CD14-positive monocyte (primary cell): ENCODE data around the gene SLC7A8. TPM values are rescaled to one million over a fixed set of nuclear protein-coding genes. Genes with fewer than 3 reads are reported as not detected.

Source experiments
- DNase-seq, 3 donors: peaks; one replicate each; pipeline ENCODE4 v3.0.0-alpha.2; 2011 to 2022
- H2AFZ ChIP-seq: 2 replicates; pipeline ENCODE4 v1.6.0; 2012; ENCODE audit warnings: mild to moderate bottlenecking, low read depth, low read length, inconsistent platforms; ENCODE audit not compliant: insufficient read depth, poor library complexity, severe bottlenecking
- H3K27ac ChIP-seq, 2 donors: 1 replicate in 1 of 2; 2 replicates in 1 of 2; pipeline ENCODE4 v1.5.1; 2012 to 2013; ENCODE audit warnings: low read length in 2 of 2, control low read depth in 1 of 2, inconsistent platforms in 1 of 2, low read depth in 1 of 2, mild to moderate bottlenecking in 1 of 2
- H3K27me3 ChIP-seq, 2 donors: one replicate each; pipeline versions ENCODE4 v1.6.0 to v1.6.1; 2011 to 2013; ENCODE audit warnings: low read length in 2 of 2; ENCODE audit not compliant: control insufficient read depth in 2 of 2, insufficient read depth in 2 of 2
- H3K36me3 ChIP-seq, 2 donors: replicated peaks in 1 of 2; 1 replicate in 1 of 2; 2 replicates in 1 of 2; pipeline versions ENCODE4 v1.5.1 to v1.6.1; 2012 to 2013; ENCODE audit warnings: low read length in 2 of 2, control low read depth in 1 of 2, inconsistent platforms in 1 of 2, mild to moderate bottlenecking in 1 of 2; ENCODE audit not compliant: insufficient read depth in 2 of 2, control insufficient read depth in 1 of 2
- H3K4me1 ChIP-seq, 2 donors: 1 replicate in 1 of 2; 2 replicates in 1 of 2; pipeline versions ENCODE4 v1.5.1 to v1.6.1; 2012 to 2013; ENCODE audit warnings: low read length in 2 of 2, control low read depth in 1 of 2, inconsistent platforms in 1 of 2, mild to moderate bottlenecking in 1 of 2, moderate library complexity in 1 of 2; ENCODE audit not compliant: insufficient read depth in 2 of 2, control insufficient read depth in 1 of 2
- H3K4me2 ChIP-seq: replicated peaks from 2 replicates; pipeline ENCODE3; 2012; ENCODE audit warnings: low read length, moderate library complexity, mild to moderate bottlenecking; ENCODE audit not compliant: poor library complexity, severe bottlenecking; ENCODE audit errors: extremely low read depth
- H3K4me3 ChIP-seq, 3 experiments: fragments of 200-600 bp in 1 of 3; sonication (generic) in 1 of 3; replicated peaks in 1 of 3; 1 replicate in 2 of 3; 2 replicates in 1 of 3; pipeline ENCODE4 v1.5.1; 2011 to 2013; ENCODE audit warnings: low read length in 3 of 3, mild to moderate bottlenecking in 3 of 3, control low read depth in 2 of 3, low read depth in 2 of 3, inconsistent platforms in 1 of 3, moderate library complexity in 1 of 3
- H3K79me2 ChIP-seq: 2 replicates; pipeline ENCODE4 v1.6.0; 2012; ENCODE audit warnings: mild to moderate bottlenecking, control low read depth, inconsistent platforms, low read length, moderate library complexity; ENCODE audit not compliant: insufficient read depth
- H3K9ac ChIP-seq: 2 replicates; pipeline ENCODE4 v1.6.0; 2017; ENCODE audit warnings: low read length, mild to moderate bottlenecking; ENCODE audit not compliant: insufficient read depth, poor library complexity, severe bottlenecking
- H3K9me3 ChIP-seq, 2 donors: replicated peaks in 1 of 2; 1 replicate in 1 of 2; 2 replicates in 1 of 2; pipeline versions ENCODE4 v1.5.1 to v1.6.1; 2012 to 2013; ENCODE audit warnings: low read length in 2 of 2, control low read depth in 1 of 2; ENCODE audit not compliant: control insufficient read depth in 1 of 2, insufficient read depth in 1 of 2
- H4K20me1 ChIP-seq: 2 replicates; pipeline ENCODE4 v1.6.0; 2012; ENCODE audit warnings: mild to moderate bottlenecking, low read length, control low read depth, moderate library complexity; ENCODE audit not compliant: insufficient read depth
- H3K27ac Mint-ChIP-seq, 7 donors: one replicate each; pipeline ENCODE4 v1.8.0; 2020; ENCODE audit warnings: mild to moderate bottlenecking in 7 of 7, mixed read lengths in 7 of 7, moderate library complexity in 6 of 7, inconsistent platforms in 2 of 7
- H3K27me3 Mint-ChIP-seq, 3 donors: one replicate each; pipeline ENCODE4 v1.8.0; 2021 to 2022; ENCODE audit warnings: low read depth in 3 of 3, mild to moderate bottlenecking in 3 of 3, mixed read lengths in 3 of 3, moderate library complexity in 3 of 3, inconsistent platforms in 1 of 3
- H3K36me3 Mint-ChIP-seq, 2 donors: one replicate each; pipeline ENCODE4 v1.8.0; 2020; ENCODE audit warnings: mixed read lengths in 2 of 2, inconsistent platforms in 1 of 2, mild to moderate bottlenecking in 1 of 2
- H3K4me1 Mint-ChIP-seq: one replicate; pipeline ENCODE4 v1.8.0; 2020; ENCODE audit warnings: mild to moderate bottlenecking, mixed read lengths
- H3K4me3 Mint-ChIP-seq, 2 donors: one replicate each; pipeline ENCODE4 v1.8.0; 2020; ENCODE audit warnings: mild to moderate bottlenecking in 2 of 2, mixed read lengths in 2 of 2, moderate library complexity in 1 of 2
- H3K9me3 Mint-ChIP-seq, 7 donors: one replicate each; pipeline ENCODE4 v1.8.0; 2020 to 2022; ENCODE audit warnings: mixed read lengths in 7 of 7, mild to moderate bottlenecking in 6 of 7, moderate library complexity in 6 of 7, inconsistent platforms in 2 of 7
- WGBS: methylation state at CpG from one replicate; pipeline ENCODE4 v1.1.5; 2013; ENCODE audit warnings: missing lambda C conversion rate; ENCODE audit not compliant: insufficient coverage; 5-methylcytosine and 5-hydroxymethylcytosine counted together
- intact Hi-C, 2 donors: fragments of 100-400 bp; cut with micrococcal nuclease; formaldehyde crosslinking; loops; one replicate each; pipeline versions ENCODE4 v1.15.0 to v1.15.1; 2023
- polyA plus RNA-seq, 3 donors: library from polyadenylated mRNA; depleted of rRNA in 1 of 3; unstranded in 2 of 3; stranded (reverse) in 1 of 3; fragments of 300-500 nt in 2 of 3; fragments of >200 nt in 1 of 3; fragmentation: Illumina TruSeq in 2 of 3; gene quantifications; 1 replicate in 2 of 3; 2 replicates in 1 of 3; pipeline ENCODE4 v1.2.3, GENCODE V29; 2012 to 2021
- TF ChIP-seq, protein P1 (sequence below): fragments of 200-600 bp; IDR thresholded peaks from one replicate; pipeline ENCODE4 v1.8.0; 2022; ENCODE audit warnings: antibody characterized with exemption, mild to moderate bottlenecking

Gene SLC7A8
- polyA plus RNA-seq, 3 donors: 0.05 to 0.53 (median 0.25) TPM

DNA sequence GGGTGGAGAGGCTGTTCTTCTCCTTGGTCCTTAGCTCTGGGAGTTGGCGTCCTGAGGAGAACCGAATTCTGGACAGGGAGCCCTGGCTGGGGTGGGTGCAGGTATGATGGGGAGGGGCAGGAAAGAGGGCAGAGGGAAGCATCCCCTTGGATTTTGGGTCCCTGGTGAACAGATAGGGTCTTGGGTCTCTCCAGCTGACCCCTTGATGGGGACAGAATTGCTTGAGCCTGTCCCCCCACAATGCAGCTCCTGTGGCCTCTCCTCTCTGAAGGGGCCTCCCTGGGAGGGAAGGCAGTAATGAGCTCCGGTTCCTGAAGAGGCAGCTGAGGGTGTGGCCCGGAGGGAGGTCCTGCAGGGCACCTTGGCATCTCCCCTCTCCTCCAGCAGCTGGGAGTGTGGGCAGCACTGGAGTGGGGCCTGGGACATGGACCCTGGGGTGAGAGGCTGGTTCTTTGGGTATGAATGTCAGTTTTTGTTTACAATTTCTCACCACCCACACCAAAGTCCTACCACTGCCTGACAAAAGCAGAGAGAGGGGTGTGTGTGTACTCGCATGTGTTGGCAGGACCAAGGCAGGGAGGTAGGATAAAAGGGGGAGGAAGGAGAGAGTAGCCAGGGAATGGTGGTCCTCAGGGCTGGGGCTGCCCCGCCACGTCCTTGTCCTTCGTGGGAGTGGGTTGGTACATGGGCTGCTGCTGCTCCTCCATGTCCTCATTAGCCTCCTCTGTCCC lies 56.7 kb downstream of the SLC7A8 start:
- no peaks in the 10 kb centered on the region for H4K20me1 ChIP-seq
- no peak overlapping the region for H3K4me2 ChIP-seq
- WGBS: 100% methylated on average over 1 of the region's 8 CpGs
- H3K27ac Mint-ChIP-seq: no peak overlapping the region
- no peaks in the 10 kb centered on the region for H3K79me2 ChIP-seq
- no peak overlapping the region for H3K4me3 ChIP-seq
- H3K9me3 ChIP-seq: no peaks in the 10 kb centered on the region
- DNase-seq: no peak
- no peak overlapping the region for H3K4me3 Mint-ChIP-seq
- no peaks in the 10 kb centered on the region for H3K36me3 Mint-ChIP-seq
- intact Hi-C loops: no loop called here
- TF ChIP-seq, protein P1, sequence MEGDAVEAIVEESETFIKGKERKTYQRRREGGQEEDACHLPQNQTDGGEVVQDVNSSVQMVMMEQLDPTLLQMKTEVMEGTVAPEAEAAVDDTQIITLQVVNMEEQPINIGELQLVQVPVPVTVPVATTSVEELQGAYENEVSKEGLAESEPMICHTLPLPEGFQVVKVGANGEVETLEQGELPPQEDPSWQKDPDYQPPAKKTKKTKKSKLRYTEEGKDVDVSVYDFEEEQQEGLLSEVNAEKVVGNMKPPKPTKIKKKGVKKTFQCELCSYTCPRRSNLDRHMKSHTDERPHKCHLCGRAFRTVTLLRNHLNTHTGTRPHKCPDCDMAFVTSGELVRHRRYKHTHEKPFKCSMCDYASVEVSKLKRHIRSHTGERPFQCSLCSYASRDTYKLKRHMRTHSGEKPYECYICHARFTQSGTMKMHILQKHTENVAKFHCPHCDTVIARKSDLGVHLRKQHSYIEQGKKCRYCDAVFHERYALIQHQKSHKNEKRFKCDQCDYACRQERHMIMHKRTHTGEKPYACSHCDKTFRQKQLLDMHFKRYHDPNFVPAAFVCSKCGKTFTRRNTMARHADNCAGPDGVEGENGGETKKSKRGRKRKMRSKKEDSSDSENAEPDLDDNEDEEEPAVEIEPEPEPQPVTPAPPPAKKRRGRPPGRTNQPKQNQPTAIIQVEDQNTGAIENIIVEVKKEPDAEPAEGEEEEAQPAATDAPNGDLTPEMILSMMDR: no peak
- H3K27me3 Mint-ChIP-seq: peaks cover 0 to 2% (median 1%) of the 10 kb centered on the region in 3 donors
- H3K4me1 Mint-ChIP-seq: peaks cover 34% of the 10 kb centered on the region
- H3K9me3 Mint-ChIP-seq: peaks cover 0 to 2% (median 0%) of the 10 kb centered on the region in 7 donors
- H3K27ac ChIP-seq: no peak overlapping the region
- peaks cover 20 to 36% of the 10 kb centered on the region in 2 donors for H3K4me1 ChIP-seq
- no peak overlapping the region for H3K9ac ChIP-seq
- no peaks in the 10 kb centered on the region for H3K27me3 ChIP-seq
- no peak overlapping the region for H2AFZ ChIP-seq
- H3K36me3 ChIP-seq: no peaks in the 10 kb centered on the region

DNA sequence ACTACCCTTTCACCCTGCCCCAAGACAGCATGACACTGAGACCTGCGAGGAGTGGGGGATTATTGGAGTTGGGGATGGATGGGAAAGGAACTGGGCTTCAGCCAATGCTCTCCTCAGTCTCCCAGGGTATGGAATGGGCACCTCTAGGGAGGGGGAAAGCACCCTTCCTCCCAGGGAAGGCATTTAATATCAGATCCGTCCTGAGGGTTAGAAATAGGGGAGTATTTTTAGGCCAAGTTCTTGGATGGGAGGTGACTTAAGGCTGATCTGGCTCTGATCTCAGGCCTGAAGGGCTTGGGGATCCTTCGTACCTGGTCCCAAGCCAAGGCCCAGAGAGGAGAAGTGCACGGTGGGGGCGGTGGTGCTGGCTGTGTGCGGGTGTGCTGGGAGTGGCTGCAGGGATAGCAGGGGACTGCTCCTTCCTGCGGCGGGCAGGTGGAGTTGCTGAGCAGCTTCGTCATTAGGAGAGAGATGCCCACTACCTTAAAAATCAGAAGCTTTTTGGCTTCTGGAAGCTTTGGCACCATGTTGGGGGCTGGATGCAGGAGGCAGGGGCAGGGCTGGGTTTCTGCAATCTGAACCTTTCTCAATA lies 57.4 kb downstream of the SLC7A8 start:
- Mint-ChIP-seq H3K4me1 (peaks cover 35% of the 10 kb centered on the region), H3K36me3 (no peaks in the 10 kb centered on the region), H3K27ac (peak overlapping the region in 1 of 7 donors; percentile 26), H3K4me3 (no peak overlapping the region), H3K27me3 (peaks cover 0 to 2% (median 0%) of the 10 kb centered on the region in 3 donors), H3K9me3 (peaks cover 0 to 2% (median 0%) of the 10 kb centered on the region in 7 donors)
- DNase-seq: no peak
- H3K4me3 ChIP-seq: no peak overlapping the region
- WGBS: 100% methylated on average over 7 of the region's 9 CpGs
- no peaks in the 10 kb centered on the region for H3K9me3 ChIP-seq
- peaks cover 18 to 30% of the 10 kb centered on the region in 2 donors for H3K4me1 ChIP-seq
- H3K27ac ChIP-seq: no peak overlapping the region
- TF ChIP-seq, protein P1: no peak
- H3K79me2 ChIP-seq: no peaks in the 10 kb centered on the region
- H3K36me3 ChIP-seq: no peaks in the 10 kb centered on the region
- intact Hi-C loops: no loop called here
- H4K20me1 ChIP-seq: no peaks in the 10 kb centered on the region
- no peak overlapping the region for H3K4me2 ChIP-seq
- H2AFZ ChIP-seq: no peak overlapping the region
- no peak overlapping the region for H3K9ac ChIP-seq
- no peaks in the 10 kb centered on the region for H3K27me3 ChIP-seq
